Suprapubic skin (tissue), 3 donors: ENCODE data around the gene SORCS3.

Experiments
- POLR2A ChIP-seq, 2 donors: fragments of 450-650 bp; IDR thresholded peaks; one replicate each; pipeline ENCODE4 v1.6.1; 2017; ENCODE audit warnings: antibody characterized with exemption in 2 of 2, mild to moderate bottlenecking in 2 of 2, moderate library complexity in 2 of 2
- TF ChIP-seq, protein P1 (sequence below), 2 donors: fragments of 200-600 bp in 1 of 2; fragments of 450-650 bp in 1 of 2; sonication (generic) in 1 of 2; IDR thresholded peaks; one replicate each; pipeline ENCODE4 v1.5.1; 2016 to 2019; ENCODE audit warnings: antibody characterized with exemption in 2 of 2, mild to moderate bottlenecking in 1 of 2, moderate library complexity in 1 of 2

- TF ChIP-seq, protein P1, sequence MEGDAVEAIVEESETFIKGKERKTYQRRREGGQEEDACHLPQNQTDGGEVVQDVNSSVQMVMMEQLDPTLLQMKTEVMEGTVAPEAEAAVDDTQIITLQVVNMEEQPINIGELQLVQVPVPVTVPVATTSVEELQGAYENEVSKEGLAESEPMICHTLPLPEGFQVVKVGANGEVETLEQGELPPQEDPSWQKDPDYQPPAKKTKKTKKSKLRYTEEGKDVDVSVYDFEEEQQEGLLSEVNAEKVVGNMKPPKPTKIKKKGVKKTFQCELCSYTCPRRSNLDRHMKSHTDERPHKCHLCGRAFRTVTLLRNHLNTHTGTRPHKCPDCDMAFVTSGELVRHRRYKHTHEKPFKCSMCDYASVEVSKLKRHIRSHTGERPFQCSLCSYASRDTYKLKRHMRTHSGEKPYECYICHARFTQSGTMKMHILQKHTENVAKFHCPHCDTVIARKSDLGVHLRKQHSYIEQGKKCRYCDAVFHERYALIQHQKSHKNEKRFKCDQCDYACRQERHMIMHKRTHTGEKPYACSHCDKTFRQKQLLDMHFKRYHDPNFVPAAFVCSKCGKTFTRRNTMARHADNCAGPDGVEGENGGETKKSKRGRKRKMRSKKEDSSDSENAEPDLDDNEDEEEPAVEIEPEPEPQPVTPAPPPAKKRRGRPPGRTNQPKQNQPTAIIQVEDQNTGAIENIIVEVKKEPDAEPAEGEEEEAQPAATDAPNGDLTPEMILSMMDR (IDR thresholded peaks at IDR 0.05) = no peak
- TF ChIP-seq POLR2A (IDR thresholded peaks at IDR 0.05) = no peak
Observed at GRCh38 chr10:104617831-104618230, 23.3 kb upstream of the SORCS3 start.
